HG03025 (cell line): ENCODE data around the gene TRIM6.
"Not testable (repeated sequence)": the region's sequence is repeated elsewhere in the genome, so short reads cannot be mapped to it uniquely, and the experiment has no call there.

ENCODE experiments used
- ATAC-seq: cut with Tn5 transposase; IDR thresholded peaks from one replicate; pipeline ENCODE4 v1.9.1; 2021; ENCODE audit warnings: mild to moderate bottlenecking, moderate library complexity; ENCODE audit not compliant: unreplicated experiment, low FRiP score

The TRIM6 gene

GRCh38 chr11:5596607-5597201 lies at the start of gene TRIM6:
TSS of gene TRIM6 (plus strand) at chr11:5596637. CDS start at chr11:5596898, 261 bp downstream.
- no peak for ATAC-seq

GRCh38 chr11:5547982-5548381 lies 48.5 kb upstream of the TRIM6 start:
- ATAC-seq, result no peak

- ATAC-seq, result no peak
These were observed 48.0 kb upstream of the TRIM6 start, which contains the start of gene OR52H1 for GRCh38 chr11:5548440-5548839. TSS of gene OR52H1 (minus strand) at chr11:5548540. CDS start at chr11:5545505, 3,035 bp downstream.

- ATAC-seq, result no peak
These were observed 45.9 kb upstream of the TRIM6 start for GRCh38 chr11:5550440-5551095.

- no peak for ATAC-seq
These were observed 43.1 kb upstream of the TRIM6 start for GRCh38 chr11:5553343-5553742.

- no peak for ATAC-seq
These were observed 39.7 kb upstream of the TRIM6 start for GRCh38 chr11:5556596-5557188.

GRCh38 chr11:5557751-5558150 lies 38.7 kb upstream of the TRIM6 start:
- no peak for ATAC-seq

- no peak for ATAC-seq
These were observed 32.0 kb upstream of the TRIM6 start for GRCh38 chr11:5564259-5565019.

GRCh38 chr11:5574654-5575053 lies 21.8 kb upstream of the TRIM6 start:
- ATAC-seq, result no peak

- no peak for ATAC-seq
These were observed 21.3 kb upstream of the TRIM6 start for GRCh38 chr11:5575152-5575551.

- no peak for ATAC-seq
These were observed 19.3 kb upstream of the TRIM6 start for GRCh38 chr11:5577101-5577500.

- no peak for ATAC-seq
These were observed 15.9 kb upstream of the TRIM6 start, which contains the start of gene OR52B6 for GRCh38 chr11:5580577-5580976. TSS of gene OR52B6 (plus strand) at chr11:5580877. CDS start at chr11:5580877, 0 bp downstream.

GRCh38 chr11:5581014-5581413 lies 15.4 kb upstream of the TRIM6 start:
- ATAC-seq, result no peak

GRCh38 chr11:5584458-5584857 lies 12.0 kb upstream of the TRIM6 start:
- ATAC-seq, result not testable (repeated sequence)

GRCh38 chr11:5589906-5590305 lies 6.5 kb upstream of the TRIM6 start:
- not testable (repeated sequence) for ATAC-seq

- no peak for ATAC-seq
These were observed 4.8 kb upstream of the TRIM6 start for GRCh38 chr11:5591613-5592012.

- ATAC-seq, result no peak
These were observed 3.8 kb upstream of the TRIM6 start for GRCh38 chr11:5592615-5593014.

GRCh38 chr11:5593146-5593545 lies 3.3 kb upstream of the TRIM6 start:
- ATAC-seq, result no peak

GRCh38 chr11:5597953-5598352 lies 1.5 kb downstream of the TRIM6 start:
- no peak for ATAC-seq

- ATAC-seq, result peak; percentile 81
These were observed 4.0 kb downstream of the TRIM6 start for GRCh38 chr11:5600374-5600851.

- not testable (repeated sequence) for ATAC-seq
These were observed 6.4 kb downstream of the TRIM6 start for GRCh38 chr11:5602791-5603190.
